Neural cell (in vitro differentiated cells): ENCODE measurements around the gene CDCA7L.

Experiments used
- EP300 ChIP-seq: fragments of 450-650 bp; conservative IDR thresholded peaks from 2 replicates; pipeline ENCODE4 v1.6.1; 2014; ENCODE audit warnings: antibody characterized with exemption, mild to moderate bottlenecking, moderate library complexity; ENCODE audit not compliant: poor library complexity, severe bottlenecking
- EZH2 ChIP-seq: fragments of 200-600, 300-800 bp; shearing (Covaris generic), sonication (generic); IDR thresholded peaks from 2 replicates; pipeline ENCODE4 v1.6.1; 2014; ENCODE audit warnings: antibody characterized with exemption, low read length, borderline replicate concordance, mild to moderate bottlenecking; ENCODE audit not compliant: insufficient read depth, poor library complexity, severe bottlenecking
- POLR2AphosphoS5 ChIP-seq: IDR thresholded peaks from 2 replicates; pipeline ENCODE4 v1.6.1; 2012
- TF ChIP-seq, protein P1 (sequence below): fragments of 450-650 bp; IDR thresholded peaks from 2 replicates; pipeline ENCODE4 v1.5.1; 2014; ENCODE audit warnings: antibody characterized with exemption, mild to moderate bottlenecking, moderate library complexity; ENCODE audit not compliant: poor library complexity, severe bottlenecking

GRCh38 chr7:21918216-21918615, 27.5 kb downstream of the CDCA7L start:
- no peak for TF ChIP-seq POLR2AphosphoS5
- TF ChIP-seq EZH2 = no peak
- TF ChIP-seq, protein P1, sequence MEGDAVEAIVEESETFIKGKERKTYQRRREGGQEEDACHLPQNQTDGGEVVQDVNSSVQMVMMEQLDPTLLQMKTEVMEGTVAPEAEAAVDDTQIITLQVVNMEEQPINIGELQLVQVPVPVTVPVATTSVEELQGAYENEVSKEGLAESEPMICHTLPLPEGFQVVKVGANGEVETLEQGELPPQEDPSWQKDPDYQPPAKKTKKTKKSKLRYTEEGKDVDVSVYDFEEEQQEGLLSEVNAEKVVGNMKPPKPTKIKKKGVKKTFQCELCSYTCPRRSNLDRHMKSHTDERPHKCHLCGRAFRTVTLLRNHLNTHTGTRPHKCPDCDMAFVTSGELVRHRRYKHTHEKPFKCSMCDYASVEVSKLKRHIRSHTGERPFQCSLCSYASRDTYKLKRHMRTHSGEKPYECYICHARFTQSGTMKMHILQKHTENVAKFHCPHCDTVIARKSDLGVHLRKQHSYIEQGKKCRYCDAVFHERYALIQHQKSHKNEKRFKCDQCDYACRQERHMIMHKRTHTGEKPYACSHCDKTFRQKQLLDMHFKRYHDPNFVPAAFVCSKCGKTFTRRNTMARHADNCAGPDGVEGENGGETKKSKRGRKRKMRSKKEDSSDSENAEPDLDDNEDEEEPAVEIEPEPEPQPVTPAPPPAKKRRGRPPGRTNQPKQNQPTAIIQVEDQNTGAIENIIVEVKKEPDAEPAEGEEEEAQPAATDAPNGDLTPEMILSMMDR = no peak
- TF ChIP-seq EP300 = no peak
